IMR-90 (cell line): Measurements from ENCODE around the gene HNF1B. TPM values are rescaled to one million over a fixed set of nuclear protein-coding genes. Genes with fewer than 3 reads are reported as not detected.

ENCODE experiments used
- ATAC-seq: fragments of 200-7000 bp; cut with Tn5 transposase; 2 replicates; pipeline ENCODE4 v1.9.1; 2020; ENCODE audit warnings: low read depth, mild to moderate bottlenecking, moderate library complexity
- BruUV-seq: library from RNA; stranded (reverse); fragments of 400-500 nt; replicated peaks from 2 replicates; lab custom pipeline; 2021; lab: Mats Ljungman, UMichigan
- CTCF ChIA-PET: fragments of 300-600 bp; formaldehyde crosslinking; extraction: SDS; loops from one replicate; lab custom pipeline; 2021; ENCODE audit warnings: antibody characterized with exemption; lab: Yijun Ruan, JAX
- POLR2A ChIA-PET: fragments of 300-600 bp; sonication (Branson Sonifier 250); formaldehyde crosslinking; loops from one replicate; lab custom pipeline; 2022; ENCODE audit warnings: antibody characterized with exemption; ENCODE audit not compliant: unreplicated experiment; lab: Charles Lee
- DNase-seq: peaks from one replicate; pipeline ENCODE4 v3.0.0; 2013
- H2AFZ ChIP-seq: replicated peaks from 2 replicates; pipeline ENCODE3; 2013; ENCODE audit warnings: low read length, mild to moderate bottlenecking; ENCODE audit not compliant: poor library complexity
- H2AK5ac ChIP-seq: 2 replicates; pipeline ENCODE4 v1.6.1; 2013; ENCODE audit warnings: low read depth, low read length, inconsistent platforms
- H2AK9ac ChIP-seq: replicated peaks from 2 replicates; pipeline ENCODE3; 2013; ENCODE audit warnings: mild to moderate bottlenecking, low read depth, low read length, moderate library complexity; ENCODE audit not compliant: poor library complexity
- H2BK120ac ChIP-seq: 2 replicates; pipeline ENCODE4 v1.6.1; 2013; ENCODE audit warnings: low read depth, low read length, inconsistent platforms
- H2BK15ac ChIP-seq: 3 replicates; pipeline ENCODE4 v1.6.1; 2013; ENCODE audit warnings: low read depth, low read length, inconsistent platforms
- H2BK20ac ChIP-seq: 2 replicates; pipeline ENCODE4 v1.6.1; 2013; ENCODE audit warnings: low read depth, mild to moderate bottlenecking, inconsistent platforms, low read length, moderate library complexity
- H2BK5ac ChIP-seq: 2 replicates; pipeline ENCODE4 v1.6.1; 2013; ENCODE audit warnings: mild to moderate bottlenecking, low read depth, low read length, inconsistent platforms; ENCODE audit not compliant: poor library complexity, severe bottlenecking
- H3K14ac ChIP-seq: replicated peaks from 2 replicates; pipeline ENCODE4 v1.6.1; 2013; ENCODE audit warnings: low read depth, low read length, inconsistent platforms
- H3K18ac ChIP-seq: 2 replicates; pipeline ENCODE4 v1.6.1; 2013; ENCODE audit warnings: low read depth, low read length, control low read depth
- H3K23ac ChIP-seq: 2 replicates; pipeline ENCODE4 v1.6.1; 2013; ENCODE audit warnings: low read depth, low read length, inconsistent platforms
- H3K27ac ChIP-seq: 2 replicates; pipeline ENCODE4 v1.5.1; 2013; ENCODE audit warnings: mild to moderate bottlenecking, control low read depth, low read length; ENCODE audit not compliant: insufficient read depth
- H3K27me3 ChIP-seq: 2 replicates; pipeline ENCODE4 v1.6.1; 2013; ENCODE audit warnings: low read length; ENCODE audit not compliant: control insufficient read depth, insufficient read depth
- H3K36me3 ChIP-seq: 2 replicates; pipeline ENCODE4 v1.6.1; 2013; ENCODE audit warnings: low read length, mixed read lengths; ENCODE audit not compliant: control insufficient read depth, insufficient read depth
- H3K4ac ChIP-seq: 2 replicates; pipeline ENCODE4 v1.6.1; 2013; ENCODE audit warnings: low read depth, low read length, inconsistent platforms
- H3K4me1 ChIP-seq: 2 replicates; pipeline ENCODE4 v1.6.1; 2013; ENCODE audit warnings: low read length, mixed read lengths; ENCODE audit not compliant: control insufficient read depth, insufficient read depth
- H3K4me2 ChIP-seq: 2 replicates; pipeline ENCODE4 v1.6.1; 2013; ENCODE audit warnings: low read depth, mild to moderate bottlenecking, control low read depth, low read length, moderate library complexity
- H3K4me3 ChIP-seq: 2 replicates; pipeline ENCODE4 v1.5.1; 2013; ENCODE audit warnings: low read depth, mild to moderate bottlenecking, control low read depth, low read length, moderate library complexity; ENCODE audit not compliant: insufficient read depth
- H3K56ac ChIP-seq: 2 replicates; pipeline ENCODE4 v1.6.1; 2013; ENCODE audit warnings: low read length, inconsistent platforms; ENCODE audit not compliant: insufficient read depth; ENCODE audit errors: extremely low read depth
- H3K79me1 ChIP-seq, 2 experiments: 2 replicates each; pipeline ENCODE4 v1.6.1; 2013; ENCODE audit warnings: low read length in 2 of 2, inconsistent platforms in 1 of 2, low read depth in 1 of 2
- H3K9ac ChIP-seq: 2 replicates; pipeline ENCODE4 v1.6.1; 2013; ENCODE audit warnings: low read depth, low read length, control low read depth
- H3K9me1 ChIP-seq: 2 replicates; pipeline ENCODE4 v1.6.1; 2013; ENCODE audit warnings: low read length, inconsistent platforms; ENCODE audit not compliant: insufficient read depth
- H3K9me3 ChIP-seq: 2 replicates; pipeline ENCODE4 v1.6.1; 2013; ENCODE audit warnings: low read length; ENCODE audit not compliant: control insufficient read depth, insufficient read depth
- H4K20me1 ChIP-seq: 2 replicates; pipeline ENCODE4 v1.6.1; 2013; ENCODE audit warnings: low read length, inconsistent platforms; ENCODE audit not compliant: insufficient read depth
- H4K5ac ChIP-seq: 2 replicates; pipeline ENCODE4 v1.6.1; 2013; ENCODE audit warnings: mild to moderate bottlenecking, low read depth, low read length, control low read depth
- H4K8ac ChIP-seq, 2 experiments: 2 replicates each; pipeline ENCODE4 v1.6.1; 2013; ENCODE audit warnings: low read depth in 2 of 2, low read length in 2 of 2, control low read depth in 1 of 2, inconsistent platforms in 1 of 2
- H4K91ac ChIP-seq: 2 replicates; pipeline ENCODE4 v1.6.1; 2013; ENCODE audit warnings: low read depth, low read length, inconsistent platforms; ENCODE audit not compliant: insufficient read depth
- BHLHE40 ChIP-seq: fragments of 150-350 bp; IDR thresholded peaks from 2 replicates; pipeline ENCODE4 v1.6.1; 2016; ENCODE audit warnings: mild to moderate bottlenecking, low read depth, low read length
- CEBPB ChIP-seq: IDR thresholded peaks from 2 replicates; pipeline ENCODE4 v1.6.1; 2012; ENCODE audit warnings: low read depth, low read length, improper control_type of control experiment
- CHD1 ChIP-seq: IDR thresholded peaks from 2 replicates; pipeline ENCODE4 v1.6.1; 2012; ENCODE audit warnings: low read depth, low read length, improper control_type of control experiment
- FOS ChIP-seq: fragments of 150-350 bp; IDR thresholded peaks from 2 replicates; pipeline ENCODE4 v1.6.1; 2016; ENCODE audit warnings: low read depth, low read length
- MAZ ChIP-seq: IDR thresholded peaks from 2 replicates; pipeline ENCODE4 v1.6.1; 2012; ENCODE audit warnings: low read depth, mild to moderate bottlenecking, low read length, improper control_type of control experiment, moderate library complexity, borderline replicate concordance
- MXI1 ChIP-seq: IDR thresholded peaks from 2 replicates; pipeline ENCODE4 v1.6.1; 2012; ENCODE audit warnings: low read depth, mild to moderate bottlenecking, low read length, moderate library complexity, borderline replicate concordance
- NFE2L2 ChIP-seq: fragments of 150-350 bp; IDR thresholded peaks from 2 replicates; pipeline ENCODE4 v1.6.1; 2016; ENCODE audit warnings: low read depth, mild to moderate bottlenecking, low read length
- POLR2A ChIP-seq: IDR thresholded peaks from 2 replicates; pipeline ENCODE4 v1.6.1; 2012; ENCODE audit warnings: mild to moderate bottlenecking, low read depth, low read length
- RCOR1 ChIP-seq: IDR thresholded peaks from 2 replicates; pipeline ENCODE4 v1.6.1; 2012; ENCODE audit warnings: mild to moderate bottlenecking, low read length, improper control_type of control experiment; ENCODE audit not compliant: insufficient replicate concordance
- WGBS, 2 experiments: methylation state at CpG; one replicate each; pipeline versions ENCODE4 v1.1.5 to v1.1.7; 2013; ENCODE audit warnings: missing lambda C conversion rate in 2 of 2; ENCODE audit not compliant: insufficient read length in 1 of 2; ENCODE audit errors: extremely low coverage in 2 of 2; 5-methylcytosine and 5-hydroxymethylcytosine counted together
- dilution Hi-C: fragments of 300-500 bp; cut with HindIII; formaldehyde crosslinking; loops from one replicate; pipeline ENCODE4 v1.14.3; 2018; ENCODE audit warnings: low sequenced_read_pairs; ENCODE audit not compliant: unreplicated experiment
- in situ Hi-C: fragments of 300-500 bp; cut with MboI; formaldehyde crosslinking; loops from 3 replicates; pipeline ENCODE4 v1.14.3; 2019; ENCODE audit warnings: low sequenced_read_pairs, inconsistent platforms, mixed read lengths
- intact Hi-C: fragments of 100-400 bp; cut with micrococcal nuclease; formaldehyde crosslinking; loops from 2 replicates; pipeline ENCODE4 v1.10.0; 2022
- polyA plus RNA-seq, 3 experiments: library from polyadenylated mRNA; depleted of rRNA; stranded (reverse); fragments of >200 nt; gene quantifications; 2 replicates each; pipeline ENCODE4 v1.2.3, GENCODE V29; 2012; ENCODE audit warnings: low replicate concordance in 1 of 3
- total RNA-seq: library from RNA; depleted of rRNA; stranded (reverse); fragments of >200 nt; gene quantifications from 2 replicates; pipeline ENCODE4 v1.2.3, GENCODE V29; 2012
- TF ChIP-seq, protein P1 (sequence below): fragments of 150-350 bp; IDR thresholded peaks from 2 replicates; pipeline ENCODE4 v1.6.1; 2016; ENCODE audit warnings: low read depth, mild to moderate bottlenecking, low read length, moderate library complexity, borderline replicate concordance
- TF ChIP-seq, protein P2 (sequence below): conservative IDR thresholded peaks from 2 replicates; pipeline ENCODE4 v1.5.1; 2012; ENCODE audit warnings: mild to moderate bottlenecking, low read depth, low read length, improper control_type of control experiment
- TF ChIP-seq, protein P3 (sequence below): fragments of 150-350 bp; IDR thresholded peaks from 2 replicates; pipeline ENCODE4 v1.6.1; 2017; ENCODE audit warnings: mild to moderate bottlenecking, antibody characterized with exemption, low read length, low read depth

The HNF1B gene
- total and polyA plus RNA-seq, 2 of the 4 experiments (the other 2 are of a cell fraction): not detected

DNA sequence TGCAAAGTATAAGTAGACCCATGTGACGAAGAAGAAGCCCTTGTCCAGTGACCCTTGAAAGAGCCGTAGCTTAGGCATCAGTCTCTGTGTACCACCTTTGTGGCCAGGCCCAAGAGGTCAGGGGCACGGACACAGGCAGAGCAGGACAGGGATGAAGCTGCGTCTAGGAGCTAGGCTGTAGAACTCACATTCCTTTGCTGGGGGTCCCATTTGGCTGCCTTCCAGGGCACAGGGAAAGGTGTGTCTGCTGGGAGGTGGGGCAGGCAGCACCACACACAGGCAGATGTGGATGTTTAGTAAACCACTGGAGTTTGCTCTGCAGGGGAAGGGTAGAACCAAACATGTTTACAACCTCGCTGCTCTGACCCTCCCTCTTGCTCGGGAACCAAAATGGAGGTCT, 33.7 kb downstream of the HNF1B start:
- no peak overlapping the region for H3K27ac ChIP-seq
- in situ Hi-C loops: no loop called here
- POLR2A ChIA-PET: no interaction called here

More for the DNA sequence above, 33.7 kb downstream of the HNF1B start:
- dilution Hi-C loops (no loop called here), intact Hi-C loops (loop anchor here (10.0 kb wide), 1 partner anchor 84 kb away; no protein-coding TSS in a partner anchor)
- no peak for DNase-seq
- H2BK120ac ChIP-seq: no peak overlapping the region
- 0 out of 2 replicates have a peak overlapping the region, but pooled peaks have one; percentile 14 for H2AK5ac ChIP-seq
- H3K23ac ChIP-seq: no peak overlapping the region
- no peak overlapping the region for H4K8ac ChIP-seq
- CTCF ChIA-PET: no interaction called here
- TF ChIP-seq MAZ (no peak), RCOR1 (no peak), NFE2L2 (no peak), FOS (no peak), CEBPB (no peak), POLR2A (no peak), BHLHE40 (no peak), CHD1 (no peak), MXI1 (no peak)
- TF ChIP-seq, protein P1, sequence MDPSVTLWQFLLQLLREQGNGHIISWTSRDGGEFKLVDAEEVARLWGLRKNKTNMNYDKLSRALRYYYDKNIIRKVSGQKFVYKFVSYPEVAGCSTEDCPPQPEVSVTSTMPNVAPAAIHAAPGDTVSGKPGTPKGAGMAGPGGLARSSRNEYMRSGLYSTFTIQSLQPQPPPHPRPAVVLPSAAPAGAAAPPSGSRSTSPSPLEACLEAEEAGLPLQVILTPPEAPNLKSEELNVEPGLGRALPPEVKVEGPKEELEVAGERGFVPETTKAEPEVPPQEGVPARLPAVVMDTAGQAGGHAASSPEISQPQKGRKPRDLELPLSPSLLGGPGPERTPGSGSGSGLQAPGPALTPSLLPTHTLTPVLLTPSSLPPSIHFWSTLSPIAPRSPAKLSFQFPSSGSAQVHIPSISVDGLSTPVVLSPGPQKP: no peak
- TF ChIP-seq, protein P2, sequence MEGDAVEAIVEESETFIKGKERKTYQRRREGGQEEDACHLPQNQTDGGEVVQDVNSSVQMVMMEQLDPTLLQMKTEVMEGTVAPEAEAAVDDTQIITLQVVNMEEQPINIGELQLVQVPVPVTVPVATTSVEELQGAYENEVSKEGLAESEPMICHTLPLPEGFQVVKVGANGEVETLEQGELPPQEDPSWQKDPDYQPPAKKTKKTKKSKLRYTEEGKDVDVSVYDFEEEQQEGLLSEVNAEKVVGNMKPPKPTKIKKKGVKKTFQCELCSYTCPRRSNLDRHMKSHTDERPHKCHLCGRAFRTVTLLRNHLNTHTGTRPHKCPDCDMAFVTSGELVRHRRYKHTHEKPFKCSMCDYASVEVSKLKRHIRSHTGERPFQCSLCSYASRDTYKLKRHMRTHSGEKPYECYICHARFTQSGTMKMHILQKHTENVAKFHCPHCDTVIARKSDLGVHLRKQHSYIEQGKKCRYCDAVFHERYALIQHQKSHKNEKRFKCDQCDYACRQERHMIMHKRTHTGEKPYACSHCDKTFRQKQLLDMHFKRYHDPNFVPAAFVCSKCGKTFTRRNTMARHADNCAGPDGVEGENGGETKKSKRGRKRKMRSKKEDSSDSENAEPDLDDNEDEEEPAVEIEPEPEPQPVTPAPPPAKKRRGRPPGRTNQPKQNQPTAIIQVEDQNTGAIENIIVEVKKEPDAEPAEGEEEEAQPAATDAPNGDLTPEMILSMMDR: no peak
- TF ChIP-seq, protein P3, sequence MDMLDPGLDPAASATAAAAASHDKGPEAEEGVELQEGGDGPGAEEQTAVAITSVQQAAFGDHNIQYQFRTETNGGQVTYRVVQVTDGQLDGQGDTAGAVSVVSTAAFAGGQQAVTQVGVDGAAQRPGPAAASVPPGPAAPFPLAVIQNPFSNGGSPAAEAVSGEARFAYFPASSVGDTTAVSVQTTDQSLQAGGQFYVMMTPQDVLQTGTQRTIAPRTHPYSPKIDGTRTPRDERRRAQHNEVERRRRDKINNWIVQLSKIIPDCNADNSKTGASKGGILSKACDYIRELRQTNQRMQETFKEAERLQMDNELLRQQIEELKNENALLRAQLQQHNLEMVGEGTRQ: no peak
- peaks cover 9% of the 10 kb centered on the region for H3K27me3 ChIP-seq
- no peak overlapping the region for H3K4ac ChIP-seq
- H3K4me3 ChIP-seq: no peak overlapping the region
- no peaks in the 10 kb centered on the region; the same call in 1 of the 2 replicates for H3K4me1 ChIP-seq
- 71% methylated on average over 4 of the region's 6 CpGs; no CpG with 5 or more reads in 1 of the 2 experiments for WGBS, 2 experiments
- no peak overlapping the region for H2BK5ac ChIP-seq
- peaks cover 7% of the 10 kb centered on the region; the same call in 1 of the 2 replicates for H3K9me1 ChIP-seq
- no peak overlapping the region for H2BK15ac ChIP-seq
- H3K9ac ChIP-seq: no peak overlapping the region
- no peak overlapping the region for H3K18ac ChIP-seq
- no peak overlapping the region for H3K4me2 ChIP-seq
- H3K56ac ChIP-seq: no peak overlapping the region
- no peak overlapping the region for H3K14ac ChIP-seq
- H2AFZ ChIP-seq: no peak overlapping the region
- H2AK9ac ChIP-seq: no peak overlapping the region
- no peaks in the 10 kb centered on the region for H3K36me3 ChIP-seq
- no peaks in the 10 kb centered on the region for H4K20me1 ChIP-seq
- H3K79me1 ChIP-seq: no peaks in the 10 kb centered on the region
- H2BK20ac ChIP-seq: no peak overlapping the region
- ATAC-seq: no peak
- H4K91ac ChIP-seq: no peak overlapping the region
- H4K5ac ChIP-seq: no peak overlapping the region
- BruUV-seq: no TSS peak
- no peaks in the 10 kb centered on the region for H3K9me3 ChIP-seq
